ENCODE measurements around the gene ANO4. TPM values are rescaled to one million over a fixed set of nuclear protein-coding genes. Genes with fewer than 3 reads are reported as not detected.

ANO4 gene
- total RNA-seq, 1 donor from 2014 or later: 0.24 TPM

DNA sequence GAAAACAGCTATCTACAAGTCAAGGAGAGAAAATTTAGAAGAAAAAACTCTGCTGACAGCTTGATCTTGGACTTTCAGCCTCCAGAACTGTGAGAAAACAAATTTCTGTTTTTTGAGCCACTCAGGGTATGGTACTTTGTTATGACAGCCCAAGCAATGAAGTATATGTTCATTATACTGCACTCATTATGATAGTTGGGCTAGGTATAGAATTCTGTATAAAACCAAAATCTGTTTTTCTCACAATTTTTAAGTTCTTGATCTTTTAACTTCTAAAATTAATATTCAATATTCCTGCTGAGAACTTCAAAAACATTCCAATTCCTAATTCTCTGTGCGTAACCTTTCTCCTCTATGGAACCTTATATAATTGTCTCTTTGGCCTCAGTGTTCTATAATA is 214.7 kb downstream of the ANO4 start:
- no peak for DNase-seq (ENCODE audit: missing footprints)
- intact Hi-C loops (cut with DNase I): no loop called here
- no peak for ATAC-seq

DNA sequence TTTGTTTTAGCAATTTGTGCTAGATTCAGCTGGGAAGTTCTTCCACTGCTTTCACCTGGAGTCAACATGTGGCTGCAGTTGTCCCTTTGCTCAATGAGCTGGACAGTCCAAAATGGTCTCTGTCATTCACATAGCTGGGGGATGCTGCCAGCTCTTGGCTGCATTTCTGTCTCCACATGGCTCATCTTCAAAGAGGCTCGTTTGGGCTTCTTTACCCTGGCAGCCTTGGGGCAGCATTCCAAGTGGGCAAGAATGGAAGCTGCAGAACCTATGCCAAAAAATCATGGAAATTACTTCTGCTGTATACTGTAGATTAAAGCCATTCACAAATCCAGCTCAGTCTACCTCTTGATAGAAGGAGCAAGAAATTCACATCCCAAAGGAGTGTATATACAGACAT is 216.3 kb downstream of the ANO4 start:
- intact Hi-C loops (cut with DNase I): no loop called here
- ATAC-seq: no peak
- DNase-seq (ENCODE audit: missing footprints): no peak

DNA sequence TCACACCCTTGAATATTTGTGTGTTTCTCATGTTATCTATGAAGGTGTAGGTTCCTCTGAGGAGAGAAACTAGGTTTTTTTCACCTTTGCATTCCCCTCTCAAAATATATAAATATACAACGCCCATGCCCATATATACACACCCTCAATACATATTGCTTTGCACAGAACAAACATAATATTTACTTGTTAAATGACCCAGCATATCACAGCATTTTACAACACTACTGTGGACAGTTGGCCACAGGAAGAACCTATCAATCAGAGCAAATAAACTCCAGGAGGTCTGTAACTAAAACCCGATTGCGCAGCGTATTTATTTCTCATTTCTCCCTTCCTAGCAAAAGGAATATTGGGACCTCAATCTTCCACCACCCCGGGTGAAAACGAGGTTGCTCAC is 219.4 kb downstream of the ANO4 start:
- ATAC-seq (no peak), DNase-seq (ENCODE audit: missing footprints) (no peak)
- intact Hi-C loops (cut with DNase I): no loop called here

DNA sequence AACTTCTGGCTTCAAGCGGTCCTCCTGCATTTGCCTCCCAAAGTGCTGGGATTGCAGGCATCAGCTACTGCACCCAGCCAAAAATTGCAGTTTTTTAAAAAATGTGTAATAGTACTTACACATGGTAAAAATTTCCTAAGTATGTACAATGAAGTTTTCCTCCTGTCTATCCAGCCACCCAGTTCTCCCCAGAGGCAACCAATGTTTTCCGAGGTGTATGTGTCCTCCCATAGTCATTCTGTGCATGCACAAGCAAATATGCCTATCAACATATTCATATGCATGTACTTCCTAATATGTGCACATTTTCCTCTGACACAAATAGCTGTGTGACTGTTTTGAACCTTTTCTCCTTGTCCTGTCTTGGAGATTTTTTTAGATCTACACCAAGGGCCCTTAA is 220.5 kb downstream of the ANO4 start:
- intact Hi-C loops (cut with DNase I): no loop called here
- no peak for DNase-seq (ENCODE audit: missing footprints)
- ATAC-seq: no peak

DNA sequence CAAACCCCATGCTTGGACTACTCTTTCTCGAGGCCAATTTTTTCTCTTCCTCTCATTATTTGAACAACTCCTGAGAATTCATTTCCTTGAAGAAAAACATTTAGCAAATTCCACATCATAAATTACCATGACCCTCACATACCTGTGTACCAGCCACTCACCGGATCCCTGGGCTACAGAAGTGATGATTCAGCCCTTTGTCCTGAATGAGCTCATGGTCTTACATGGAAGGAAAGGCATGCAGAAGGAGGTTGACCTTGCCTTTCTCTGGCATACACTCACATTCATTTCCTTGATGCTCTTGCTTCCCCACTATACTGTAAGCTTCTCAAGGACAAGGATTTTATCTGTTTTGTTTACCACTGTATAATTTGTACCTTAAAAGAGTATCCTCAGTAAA is 224.0 kb downstream of the ANO4 start:
- intact Hi-C loops (cut with DNase I): no loop called here
- no peak for DNase-seq (ENCODE audit: missing footprints)
- no peak for ATAC-seq

GRCh38 chr12:101019201-101019600 is 224.6 kb downstream of the ANO4 start:
- DNase-seq (ENCODE audit: missing footprints) (no peak), ATAC-seq (no peak)
- intact Hi-C loops (cut with DNase I): no loop called here

DNA sequence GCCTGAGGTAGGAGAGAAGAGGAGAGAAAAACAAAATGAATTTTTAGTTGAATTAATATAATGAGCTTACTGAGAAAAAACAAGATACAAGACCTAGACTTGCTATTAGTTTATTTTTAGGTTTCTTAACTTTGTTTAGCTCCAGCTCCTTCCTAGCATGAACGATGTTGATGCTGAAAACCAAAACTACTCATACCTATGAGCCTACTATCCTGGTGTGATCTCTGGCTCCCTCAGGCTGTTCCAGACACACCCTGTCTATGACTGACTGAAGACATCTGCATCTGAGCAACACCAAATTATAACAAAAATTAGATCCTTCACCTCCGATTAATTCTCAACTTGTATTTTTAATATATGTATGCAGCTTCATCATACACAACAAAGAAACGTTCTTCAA is 225.1 kb downstream of the ANO4 start:
- DNase-seq (ENCODE audit: missing footprints): no peak
- no peak for ATAC-seq
- intact Hi-C loops (cut with DNase I): no loop called here

- intact Hi-C loops (cut with DNase I): no loop called here
- no peak for ATAC-seq
- DNase-seq (ENCODE audit: missing footprints): no peak
Observed at GRCh38 chr12:101021442-101021841, 226.9 kb downstream of the ANO4 start.

DNA sequence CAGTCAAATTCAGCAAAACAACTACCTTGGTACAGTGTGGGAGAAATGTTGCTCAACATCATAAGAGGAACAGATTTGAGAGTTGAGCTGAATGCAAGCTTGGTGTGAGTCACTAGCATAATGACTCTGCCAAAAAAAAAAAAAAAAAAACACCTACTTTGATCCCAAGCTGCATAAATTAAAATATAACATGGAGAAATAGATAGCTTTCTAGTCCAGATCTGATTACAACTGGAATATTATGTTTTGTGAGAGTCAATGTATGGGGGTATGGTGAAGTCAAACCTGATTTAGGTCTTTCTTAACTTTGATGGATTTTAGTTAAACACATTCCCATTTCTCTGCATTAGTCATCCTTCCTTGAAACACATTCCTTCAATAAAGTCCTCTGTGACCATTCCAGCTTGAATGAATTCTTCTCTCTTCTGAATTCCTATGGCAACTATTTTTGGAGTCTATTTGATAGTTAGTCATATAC is 227.4 kb downstream of the ANO4 start:
- DNase-seq (ENCODE audit: missing footprints) (no peak), ATAC-seq (no peak)
- intact Hi-C loops (cut with DNase I): no loop called here

- no peak for ATAC-seq
- DNase-seq (ENCODE audit: missing footprints): no peak
- intact Hi-C loops (cut with DNase I): no loop called here
Observed at GRCh38 chr12:101027200-101027599, 232.6 kb downstream of the ANO4 start.

DNA sequence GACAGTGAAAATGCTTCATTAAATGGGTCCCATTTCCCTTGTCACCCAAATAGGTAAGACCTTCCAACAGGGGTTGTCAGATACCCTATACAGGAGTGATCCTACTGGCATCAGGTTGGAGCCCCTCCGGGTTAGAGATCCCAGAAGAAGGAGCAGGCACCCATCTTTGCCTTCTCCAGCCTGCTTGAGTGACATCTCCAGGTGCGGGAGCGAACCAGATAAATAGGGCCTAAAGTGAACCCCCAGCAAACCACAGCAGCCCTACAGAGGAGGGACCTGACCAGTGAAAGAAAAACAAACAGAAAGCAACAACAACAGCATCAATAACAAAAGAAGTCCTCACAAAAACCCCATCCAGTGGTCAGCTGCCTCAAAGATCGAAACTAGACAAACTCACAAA is 233.2 kb downstream of the ANO4 start:
- intact Hi-C loops (cut with DNase I): no loop called here
- ATAC-seq (no peak), DNase-seq (ENCODE audit: missing footprints) (no peak)

DNA sequence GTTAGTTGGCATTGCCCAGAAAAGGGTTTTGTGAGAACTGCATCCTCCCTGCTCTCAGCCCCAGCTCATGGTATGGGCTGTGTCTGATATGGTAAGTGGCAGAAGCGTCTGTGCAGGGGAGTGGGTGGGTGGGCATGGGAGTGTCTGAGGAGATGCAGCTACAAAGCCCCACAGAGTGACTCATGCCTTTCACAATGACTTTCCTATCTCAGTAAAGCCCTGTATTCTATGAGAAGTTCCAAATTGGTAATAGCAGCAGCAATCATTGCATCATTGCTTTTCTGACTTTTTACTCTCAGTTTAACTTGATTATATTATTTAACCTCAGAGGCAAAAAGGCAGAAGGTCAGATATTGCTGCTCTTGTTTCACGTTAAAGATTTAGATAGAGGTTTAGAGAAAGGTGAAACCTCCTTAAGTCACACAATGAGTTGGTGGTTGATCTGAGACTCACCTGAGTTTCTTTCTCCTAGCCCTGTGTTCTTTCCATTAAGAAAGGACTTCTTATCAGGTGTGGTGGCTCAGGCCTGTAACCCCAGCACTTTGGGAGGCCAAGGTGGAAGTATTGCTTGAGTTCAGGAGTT is 243.8 kb downstream of the ANO4 start:
- DNase-seq (ENCODE audit: missing footprints): no peak
- ATAC-seq: no peak
- intact Hi-C loops (cut with DNase I): no loop called here

- no peak for ATAC-seq
Observed at GRCh38 chr12:101039848-101040531, 245.4 kb downstream of the ANO4 start.

GRCh38 chr12:101040936-101041335 is 246.4 kb downstream of the ANO4 start:
- no peak for DNase-seq (ENCODE audit: missing footprints)
- ATAC-seq: no peak
- intact Hi-C loops (cut with DNase I): no loop called here

More at GRCh38 chr12:101039848-101040531, 245.4 kb downstream of the ANO4 start:
- no peak for DNase-seq (ENCODE audit: missing footprints)
- intact Hi-C loops (cut with DNase I): no loop called here

- DNase-seq (ENCODE audit: missing footprints) (no peak), ATAC-seq (no peak)
- intact Hi-C loops (cut with DNase I): no loop called here
Observed at GRCh38 chr12:101042211-101042610, 247.6 kb downstream of the ANO4 start.

GRCh38 chr12:101044512-101045059 is 250.0 kb downstream of the ANO4 start:
- ATAC-seq (no peak), DNase-seq (ENCODE audit: missing footprints) (no peak)
- intact Hi-C loops (cut with DNase I): no loop called here

- no peak for DNase-seq (ENCODE audit: missing footprints)
- intact Hi-C loops (cut with DNase I): no loop called here
- ATAC-seq: no peak
Observed at GRCh38 chr12:101045486-101046464, 251.2 kb downstream of the ANO4 start.

GRCh38 chr12:101047652-101048051 is 253.1 kb downstream of the ANO4 start:
- ATAC-seq (no peak), DNase-seq (ENCODE audit: missing footprints) (no peak)
- intact Hi-C loops (cut with DNase I): no loop called here

DNA sequence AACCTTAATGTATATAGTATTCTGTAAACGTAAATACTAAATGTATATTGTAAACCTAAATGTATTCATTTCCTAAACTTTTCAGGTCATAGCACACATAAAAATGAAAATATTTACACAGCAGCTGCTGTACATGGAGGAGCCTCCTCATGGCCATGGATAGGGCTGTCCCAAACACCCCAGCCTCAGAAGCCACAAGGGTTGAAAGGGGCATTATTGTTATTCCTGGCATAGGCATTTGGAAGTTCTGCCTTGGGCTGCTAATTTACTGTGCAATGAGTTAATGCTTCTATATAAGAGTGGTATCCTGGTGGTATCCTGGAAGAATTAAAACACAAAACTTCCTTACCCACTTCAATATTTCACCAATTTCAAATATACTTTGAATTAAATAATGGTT is 256.1 kb downstream of the ANO4 start:
- ATAC-seq (no peak), DNase-seq (ENCODE audit: missing footprints) (no peak)
- intact Hi-C loops (cut with DNase I): no loop called here

All from Right ventricle myocardium inferior (tissue), 1 donor.